ENCODE results near the gene FAM53B.
"Not testable (repeated sequence)": the region's sequence is repeated elsewhere in the genome, so short reads cannot be mapped to it uniquely, and the experiment has no call there.

Gene FAM53B

DNA sequence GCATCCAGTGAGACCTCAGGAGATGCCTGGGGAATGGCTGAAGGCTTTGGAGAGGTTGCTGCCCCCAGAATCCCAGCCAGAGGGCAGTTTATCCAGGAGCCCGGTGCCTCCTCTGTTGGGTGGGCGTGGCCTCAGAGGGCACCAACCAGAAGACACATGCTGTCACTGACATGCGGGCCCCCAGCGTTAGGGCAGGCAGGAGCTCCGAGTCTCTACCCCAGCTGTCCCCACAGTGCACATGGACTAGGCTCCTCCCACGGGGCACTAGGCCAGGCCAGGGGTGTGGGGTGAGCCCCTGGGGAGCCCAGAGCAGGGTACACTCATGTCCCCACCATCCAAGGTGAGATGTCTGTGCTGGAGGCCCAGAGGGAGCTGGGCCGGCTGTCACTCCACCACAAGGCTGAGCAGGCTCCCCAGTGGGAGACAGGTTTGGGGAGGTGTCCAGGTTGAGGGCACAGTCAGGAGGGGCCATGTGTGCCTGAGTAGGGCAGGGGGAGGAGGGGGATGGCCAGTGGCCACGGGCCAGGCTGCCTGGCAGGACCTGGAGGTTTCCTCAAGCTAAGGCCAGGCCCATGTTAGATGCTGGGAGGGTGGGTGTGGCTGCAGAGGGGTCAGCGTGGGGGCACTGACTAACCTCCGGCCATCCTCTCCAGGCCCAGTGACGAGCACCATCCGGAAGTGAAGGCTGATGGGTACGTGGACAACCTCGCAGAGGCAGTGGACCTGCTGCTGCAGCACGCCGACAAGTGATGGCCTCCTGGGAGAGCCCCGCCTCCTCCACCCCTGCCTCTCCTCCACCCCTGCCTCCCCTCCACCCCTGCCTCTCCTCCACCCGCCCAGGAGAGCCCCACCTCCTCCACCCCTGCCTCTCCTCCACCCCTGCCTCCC lies 131.3 kb downstream of the FAM53B start:
- Histone ChIP-seq H3K4me1 (ENCODE audit: control insufficient read depth in 1 of 2, insufficient read depth in 2 of 2, low read length in 2 of 2) (no peaks in the 10 kb centered on the region), H2BK12ac (ENCODE audit: low read length) (no peak overlapping the region), H3K27ac (ENCODE audit: low read depth, low read length) (no peak overlapping the region), H3K9me3 (ENCODE audit: insufficient read depth, low read depth, low read length) (peaks cover 3% of the 10 kb centered on the region), H3K4me2 (ENCODE audit: low read length) (no peak overlapping the region), H3K79me1 (ENCODE audit: low read length) (no peaks in the 10 kb centered on the region), H2BK120ac (ENCODE audit: insufficient read depth, low read length, poor library complexity) (no peak overlapping the region), H3K79me2 (ENCODE audit: control insufficient read depth, insufficient read depth, low read length, poor library complexity) (no peaks in the 10 kb centered on the region), H3K4ac (ENCODE audit: low read depth, low read length) (no peak overlapping the region), H2BK5ac (ENCODE audit: low read depth, low read length, poor library complexity) (no peak overlapping the region), H3K4me3 (ENCODE audit: low read depth, low read length) (no peak overlapping the region), H4K12ac (ENCODE audit: low read depth, low read length) (no peak overlapping the region), H3K36me3 (ENCODE audit: control insufficient read depth in 1 of 2, insufficient read depth in 2 of 2, low read length in 2 of 2) (peaks cover 0 to 2% of the 10 kb centered on the region in 2 experiments), H3K23ac (ENCODE audit: low read length) (no peak overlapping the region), H2AK5ac (ENCODE audit: low read length) (no peak overlapping the region), H3K27me3 (ENCODE audit: insufficient read depth, low read length) (no peaks in the 10 kb centered on the region), H3K9ac (ENCODE audit: low read length) (no peak overlapping the region), H4K8ac (ENCODE audit: low read depth, low read length) (no peak overlapping the region), H3K14ac (ENCODE audit: low read length) (no peak overlapping the region), H3K18ac (ENCODE audit: low read length) (no peak overlapping the region), H4K91ac (ENCODE audit: low read depth, low read length) (no peak overlapping the region), H2AFZ (ENCODE audit: insufficient read depth, low read length, poor library complexity) (no peak overlapping the region)
- WGBS (ENCODE audit: extremely low coverage, insufficient coverage, insufficient read length): no CpG with 5 or more reads among the region's 18 CpGs
- DNase-seq: peak; percentile 63 to 65

DNA sequence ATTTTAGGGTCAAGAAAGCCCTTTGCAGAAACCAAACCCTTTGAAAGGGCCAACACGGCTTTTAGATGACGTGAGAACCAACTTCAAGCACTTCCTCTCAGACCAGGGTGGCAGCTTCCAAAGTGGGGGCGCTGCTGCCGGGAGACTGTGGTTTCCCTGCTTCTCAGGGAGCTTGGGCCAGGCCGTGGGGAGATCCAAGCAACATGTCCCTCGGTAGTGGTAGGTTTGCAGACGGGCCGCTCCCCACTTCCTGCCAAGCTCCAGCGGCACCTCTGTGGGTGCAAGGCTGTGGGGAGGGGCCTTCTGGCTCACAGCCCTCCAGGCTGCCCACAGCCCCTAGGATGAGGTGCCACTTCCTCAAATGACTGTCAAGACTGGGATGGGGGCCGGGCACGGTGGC lies 132.4 kb downstream of the FAM53B start:
- H3K18ac ChIP-seq (ENCODE audit: low read length): no peak overlapping the region
- no peak overlapping the region for H3K4me2 ChIP-seq (ENCODE audit: low read length)
- no peak overlapping the region for H2BK12ac ChIP-seq (ENCODE audit: low read length)
- no peak overlapping the region for H2AFZ ChIP-seq (ENCODE audit: insufficient read depth, low read length, poor library complexity)
- no peak for DNase-seq
- no peaks in the 10 kb centered on the region for H3K79me2 ChIP-seq (ENCODE audit: control insufficient read depth, insufficient read depth, low read length, poor library complexity)
- H3K79me1 ChIP-seq (ENCODE audit: low read length): no peaks in the 10 kb centered on the region
- H2BK120ac ChIP-seq (ENCODE audit: insufficient read depth, low read length, poor library complexity): no peak overlapping the region
- no peak overlapping the region for H4K91ac ChIP-seq (ENCODE audit: low read depth, low read length)
- no peak overlapping the region for H4K8ac ChIP-seq (ENCODE audit: low read depth, low read length)
- H4K12ac ChIP-seq (ENCODE audit: low read depth, low read length): no peak overlapping the region
- H3K4me1 ChIP-seq (ENCODE audit: control insufficient read depth in 1 of 2, insufficient read depth in 2 of 2, low read length in 2 of 2): no peaks in the 10 kb centered on the region
- peaks cover 3% of the 10 kb centered on the region for H3K9me3 ChIP-seq (ENCODE audit: insufficient read depth, low read depth, low read length)
- no peak overlapping the region for H2AK5ac ChIP-seq (ENCODE audit: low read length)
- H3K4me3 ChIP-seq (ENCODE audit: low read depth, low read length): no peak overlapping the region
- no peak overlapping the region for H3K4ac ChIP-seq (ENCODE audit: low read depth, low read length)
- WGBS (ENCODE audit: extremely low coverage, insufficient coverage, insufficient read length): no CpG with 5 or more reads among the region's 11 CpGs
- H2BK5ac ChIP-seq (ENCODE audit: low read depth, low read length, poor library complexity): no peak overlapping the region
- no peak overlapping the region for H3K23ac ChIP-seq (ENCODE audit: low read length)
- H3K14ac ChIP-seq (ENCODE audit: low read length): no peak overlapping the region
- H3K9ac ChIP-seq (ENCODE audit: low read length): no peak overlapping the region
- no peaks in the 10 kb centered on the region for H3K36me3 ChIP-seq (ENCODE audit: control insufficient read depth in 1 of 2, insufficient read depth in 2 of 2, low read length in 2 of 2)
- no peak overlapping the region for H3K27ac ChIP-seq (ENCODE audit: low read depth, low read length)
- no peaks in the 10 kb centered on the region for H3K27me3 ChIP-seq (ENCODE audit: insufficient read depth, low read length)

DNA sequence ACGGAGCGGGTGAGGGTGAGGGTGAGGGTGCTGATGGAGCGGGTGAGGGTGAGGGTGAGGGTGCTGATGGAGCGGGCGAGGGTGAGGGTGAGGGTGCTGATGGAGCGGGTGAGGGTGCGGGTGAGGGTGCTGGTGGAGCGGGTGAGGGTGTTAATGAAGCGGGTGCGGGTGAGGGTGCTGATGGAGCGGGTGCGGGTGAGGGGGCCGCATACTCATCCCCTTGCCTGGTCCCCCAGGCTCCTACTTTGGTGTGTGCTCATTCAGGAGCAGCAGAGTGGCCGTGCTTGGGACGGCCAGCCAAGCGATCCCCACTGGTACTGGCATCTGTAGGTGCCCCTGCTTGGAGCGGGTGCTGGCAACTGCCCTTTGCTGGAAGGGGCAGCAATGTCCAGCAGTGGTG lies 133.3 kb downstream of the FAM53B start:
- H3K4ac ChIP-seq (ENCODE audit: low read depth, low read length); H3K4me1 ChIP-seq (ENCODE audit: control insufficient read depth in 1 of 2, insufficient read depth in 2 of 2, low read length in 2 of 2); H3K27ac ChIP-seq (ENCODE audit: low read depth, low read length); H2AFZ ChIP-seq (ENCODE audit: insufficient read depth, low read length, poor library complexity); H3K9ac ChIP-seq (ENCODE audit: low read length); H3K18ac ChIP-seq (ENCODE audit: low read length); H3K79me1 ChIP-seq (ENCODE audit: low read length); H2BK5ac ChIP-seq (ENCODE audit: low read depth, low read length, poor library complexity); H2AK5ac ChIP-seq (ENCODE audit: low read length); H3K23ac ChIP-seq (ENCODE audit: low read length); DNase-seq; H4K12ac ChIP-seq (ENCODE audit: low read depth, low read length); H3K14ac ChIP-seq (ENCODE audit: low read length); H4K8ac ChIP-seq (ENCODE audit: low read depth, low read length); H3K36me3 ChIP-seq (ENCODE audit: control insufficient read depth in 1 of 2, insufficient read depth in 2 of 2, low read length in 2 of 2); H3K9me3 ChIP-seq (ENCODE audit: insufficient read depth, low read depth, low read length); H3K79me2 ChIP-seq (ENCODE audit: control insufficient read depth, insufficient read depth, low read length, poor library complexity); H2BK120ac ChIP-seq (ENCODE audit: insufficient read depth, low read length, poor library complexity); H3K27me3 ChIP-seq (ENCODE audit: insufficient read depth, low read length); H4K91ac ChIP-seq (ENCODE audit: low read depth, low read length); H3K4me3 ChIP-seq (ENCODE audit: low read depth, low read length); H3K4me2 ChIP-seq (ENCODE audit: low read length); H2BK12ac ChIP-seq (ENCODE audit: low read length): not testable (repeated sequence)
- WGBS (ENCODE audit: extremely low coverage, insufficient coverage, insufficient read length): no CpG with 5 or more reads among the region's 17 CpGs

DNA sequence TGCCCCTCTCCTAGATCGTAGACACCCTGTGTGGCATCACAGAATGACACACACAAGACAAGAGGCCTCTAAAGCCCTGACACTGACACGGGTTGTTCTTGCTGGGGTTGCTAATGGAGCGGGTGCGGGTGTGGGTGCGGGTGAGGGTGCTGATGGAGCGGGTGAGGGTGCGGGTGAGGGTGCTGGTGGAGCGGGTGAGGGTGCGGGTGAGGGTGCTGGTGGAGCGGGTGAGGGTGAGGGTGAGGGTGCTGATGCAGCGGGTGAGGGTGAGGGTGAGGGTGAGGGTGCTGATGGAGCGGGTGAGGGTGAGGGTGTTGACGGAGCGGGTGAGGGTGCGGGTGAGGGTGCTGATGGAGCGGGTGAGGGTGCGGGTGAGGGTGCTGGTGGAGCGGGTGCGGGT lies 134.0 kb downstream of the FAM53B start:
- not testable (repeated sequence) for H3K36me3 ChIP-seq (ENCODE audit: control insufficient read depth in 1 of 2, insufficient read depth in 2 of 2, low read length in 2 of 2); H2BK5ac ChIP-seq (ENCODE audit: low read depth, low read length, poor library complexity); H2AFZ ChIP-seq (ENCODE audit: insufficient read depth, low read length, poor library complexity); H3K14ac ChIP-seq (ENCODE audit: low read length); H3K79me1 ChIP-seq (ENCODE audit: low read length); H2BK120ac ChIP-seq (ENCODE audit: insufficient read depth, low read length, poor library complexity); H4K12ac ChIP-seq (ENCODE audit: low read depth, low read length); H3K79me2 ChIP-seq (ENCODE audit: control insufficient read depth, insufficient read depth, low read length, poor library complexity); H3K4ac ChIP-seq (ENCODE audit: low read depth, low read length); H3K9me3 ChIP-seq (ENCODE audit: insufficient read depth, low read depth, low read length); H3K9ac ChIP-seq (ENCODE audit: low read length); H3K4me3 ChIP-seq (ENCODE audit: low read depth, low read length); DNase-seq; H3K4me2 ChIP-seq (ENCODE audit: low read length); H4K8ac ChIP-seq (ENCODE audit: low read depth, low read length); H3K23ac ChIP-seq (ENCODE audit: low read length); H3K18ac ChIP-seq (ENCODE audit: low read length); H2BK12ac ChIP-seq (ENCODE audit: low read length); H2AK5ac ChIP-seq (ENCODE audit: low read length); H3K27ac ChIP-seq (ENCODE audit: low read depth, low read length); H3K4me1 ChIP-seq (ENCODE audit: control insufficient read depth in 1 of 2, insufficient read depth in 2 of 2, low read length in 2 of 2); H4K91ac ChIP-seq (ENCODE audit: low read depth, low read length); H3K27me3 ChIP-seq (ENCODE audit: insufficient read depth, low read length)
- WGBS (ENCODE audit: extremely low coverage, insufficient coverage, insufficient read length): no CpG with 5 or more reads among the region's 19 CpGs
